GM12801 (cell line): ENCODE measurements around the gene COLEC12.

Experiments used
- TF ChIP-seq, protein P1 (sequence below): IDR thresholded peaks from one replicate; pipeline ENCODE4 v1.5.1; 2011; ENCODE audit warnings: control low read depth; ENCODE audit not compliant: insufficient read length; ENCODE audit errors: extremely low read depth

The COLEC12 gene

GRCh38 chr18:303607-304006 lies 196.9 kb downstream of the COLEC12 start:
- TF ChIP-seq, protein P1, sequence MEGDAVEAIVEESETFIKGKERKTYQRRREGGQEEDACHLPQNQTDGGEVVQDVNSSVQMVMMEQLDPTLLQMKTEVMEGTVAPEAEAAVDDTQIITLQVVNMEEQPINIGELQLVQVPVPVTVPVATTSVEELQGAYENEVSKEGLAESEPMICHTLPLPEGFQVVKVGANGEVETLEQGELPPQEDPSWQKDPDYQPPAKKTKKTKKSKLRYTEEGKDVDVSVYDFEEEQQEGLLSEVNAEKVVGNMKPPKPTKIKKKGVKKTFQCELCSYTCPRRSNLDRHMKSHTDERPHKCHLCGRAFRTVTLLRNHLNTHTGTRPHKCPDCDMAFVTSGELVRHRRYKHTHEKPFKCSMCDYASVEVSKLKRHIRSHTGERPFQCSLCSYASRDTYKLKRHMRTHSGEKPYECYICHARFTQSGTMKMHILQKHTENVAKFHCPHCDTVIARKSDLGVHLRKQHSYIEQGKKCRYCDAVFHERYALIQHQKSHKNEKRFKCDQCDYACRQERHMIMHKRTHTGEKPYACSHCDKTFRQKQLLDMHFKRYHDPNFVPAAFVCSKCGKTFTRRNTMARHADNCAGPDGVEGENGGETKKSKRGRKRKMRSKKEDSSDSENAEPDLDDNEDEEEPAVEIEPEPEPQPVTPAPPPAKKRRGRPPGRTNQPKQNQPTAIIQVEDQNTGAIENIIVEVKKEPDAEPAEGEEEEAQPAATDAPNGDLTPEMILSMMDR: no peak

GRCh38 chr18:303011-303410 lies 197.5 kb downstream of the COLEC12 start:
- TF ChIP-seq, protein P1: no peak

DNA sequence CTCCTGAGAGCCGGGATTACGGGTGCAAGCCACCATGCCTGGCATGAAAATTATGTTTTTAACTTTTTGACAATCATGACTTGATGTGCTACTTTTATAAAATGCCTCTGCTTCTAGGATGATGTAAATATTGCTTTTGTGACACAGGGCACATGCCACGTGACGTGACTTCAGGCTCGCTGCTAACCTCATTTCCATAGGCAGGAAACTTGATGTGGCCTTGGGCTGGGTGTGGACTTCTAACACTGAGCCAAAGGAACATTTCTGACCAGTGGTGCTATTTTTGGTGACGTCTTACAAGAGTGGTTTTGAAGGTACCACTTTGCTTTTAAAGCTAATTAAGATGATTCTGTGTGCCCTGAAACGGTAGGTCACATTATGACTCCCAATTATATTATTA lies 198.4 kb downstream of the COLEC12 start:
- TF ChIP-seq, protein P1: no peak

DNA sequence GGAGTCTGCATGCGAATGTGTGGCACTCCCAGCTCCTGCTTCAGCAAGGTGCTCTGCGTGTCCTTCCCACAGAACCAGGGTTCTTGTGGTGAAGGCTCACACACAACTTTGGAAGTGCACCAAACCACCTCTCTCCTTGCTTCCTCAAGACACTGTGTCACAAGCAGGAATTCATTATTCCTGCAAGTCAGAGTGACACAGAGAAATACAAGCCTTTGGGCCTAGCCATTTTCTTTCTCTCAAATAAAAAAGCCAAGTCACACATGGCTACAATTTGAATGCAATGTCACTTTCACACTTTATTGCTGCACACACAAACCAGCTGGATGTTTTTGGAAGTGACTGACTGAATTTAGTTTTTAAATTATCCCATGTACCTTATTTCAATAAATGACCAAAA lies 202.6 kb downstream of the COLEC12 start:
- TF ChIP-seq, protein P1: no peak

DNA sequence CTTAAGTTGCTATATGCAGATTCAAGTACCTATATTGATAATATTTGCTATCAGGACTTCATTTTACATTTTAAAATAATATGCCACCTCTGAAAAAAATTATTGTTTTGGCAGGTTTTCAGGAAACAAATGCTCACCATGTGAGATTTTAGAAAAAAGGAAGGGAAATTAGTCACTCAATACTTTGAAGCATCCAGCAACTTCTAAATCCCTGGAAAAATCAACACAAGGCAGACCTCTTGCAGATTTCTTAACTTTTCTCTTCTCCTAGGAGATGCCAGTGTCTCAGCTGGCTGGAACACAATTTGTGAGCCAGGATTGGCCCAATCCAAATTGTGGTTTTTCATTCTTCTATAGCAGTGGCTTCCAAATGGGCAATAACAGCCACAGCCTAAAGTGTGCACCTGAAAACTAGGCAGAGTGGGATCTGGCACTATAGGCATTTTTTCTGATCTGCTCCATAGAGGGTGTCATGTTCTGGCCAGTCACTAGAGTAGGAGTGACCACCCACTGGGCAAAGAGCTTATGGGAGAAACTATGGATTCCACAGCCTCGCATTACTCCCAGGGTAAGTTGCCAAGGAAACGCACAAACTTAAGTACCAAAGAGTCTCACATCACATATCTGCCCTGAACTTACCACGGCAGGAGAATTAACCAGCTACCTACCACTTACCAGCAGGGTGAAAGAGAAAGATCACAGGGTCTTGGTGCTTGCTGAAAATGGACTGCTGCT lies 204.6 kb downstream of the COLEC12 start:
- TF ChIP-seq, protein P1: no peak

- TF ChIP-seq, protein P1: no peak
Measured at GRCh38 chr18:294566-294965, 205.9 kb downstream of the COLEC12 start.

GRCh38 chr18:293536-293935 lies 207.0 kb downstream of the COLEC12 start:
- TF ChIP-seq, protein P1: no peak

DNA sequence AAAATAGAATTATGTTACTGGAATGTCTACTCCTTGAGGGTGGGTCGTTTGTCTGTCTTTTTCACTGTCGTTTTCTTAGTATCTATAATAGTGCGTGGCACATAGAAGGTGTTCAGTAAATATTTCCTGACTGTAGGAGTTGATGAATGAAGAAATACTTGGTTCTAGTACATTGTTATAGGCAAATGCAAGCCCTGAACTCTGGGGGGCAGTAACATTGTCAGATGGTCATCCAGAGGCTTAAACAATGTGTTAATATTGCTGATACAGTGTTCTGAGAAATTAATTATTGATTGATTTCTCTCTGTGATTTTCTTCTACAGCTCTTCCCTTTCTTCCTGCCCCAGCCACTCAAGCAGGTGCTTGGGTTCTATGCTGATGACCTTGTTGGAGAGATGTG lies 208.2 kb downstream of the COLEC12 start:
- TF ChIP-seq, protein P1: no peak
